Endothelial cell of umbilical vein (primary cell): ENCODE measurements around the gene PALD1. TPM values are rescaled to one million over a fixed set of nuclear protein-coding genes. Genes with fewer than 3 reads are reported as not detected.

ENCODE experiments used
- BruUV-seq: library from RNA; stranded (reverse); fragments of 400-500 nt; replicated peaks from 2 replicates; lab custom pipeline; 2021; lab: Mats Ljungman, UMichigan
- CTCF ChIA-PET: fragments of 300-600, 350-600 bp; sonication (Branson Sonifier 250); formaldehyde crosslinking; loops from one replicate; lab custom pipeline; 2021; ENCODE audit warnings: antibody characterized with exemption, inconsistent platforms; lab: Charles Lee
- POLR2A ChIA-PET: fragments of 300-600, 350-600 bp; sonication (Branson Sonifier 250); formaldehyde crosslinking; loops from one replicate; lab custom pipeline; 2021; ENCODE audit warnings: antibody characterized with exemption, inconsistent platforms; lab: Charles Lee
- DNase-seq: peaks from one replicate; pipeline ENCODE4 v3.0.0-alpha.2; 2011; ENCODE audit warnings: low read depth, low spot score
- FAIRE-seq: peaks from 2 replicates; lab custom pipeline; 2011; peaks lifted over from hg19 to GRCh38; lab: Jason Lieb, UNC
- H2AFZ ChIP-seq: 2 replicates; pipeline ENCODE4 v1.6.0; 2012; ENCODE audit warnings: low read depth, low read length, control low read depth, inconsistent platforms
- H3K27ac ChIP-seq: 2 replicates; pipeline ENCODE4 v1.5.1; 2011; ENCODE audit warnings: low read depth, mild to moderate bottlenecking, control low read depth, low read length, moderate library complexity; ENCODE audit not compliant: insufficient read depth
- H3K27me3 ChIP-seq, 2 experiments: 2 replicates each; pipeline versions ENCODE4 v1.6.0 to v1.6.1; 2011; ENCODE audit warnings: low read length in 2 of 2, mixed read lengths in 1 of 2; ENCODE audit not compliant: control insufficient read depth in 2 of 2, insufficient read depth in 2 of 2
- H3K36me3 ChIP-seq, 2 experiments: 2 replicates in 1 of 2; 3 replicates in 1 of 2; pipeline ENCODE4 v1.5.1; 2011; ENCODE audit warnings: low read length in 2 of 2, mild to moderate bottlenecking in 1 of 2, moderate library complexity in 1 of 2; ENCODE audit not compliant: control insufficient read depth in 2 of 2, insufficient read depth in 2 of 2; ENCODE audit errors: extremely low read depth in 1 of 2
- H3K4me1 ChIP-seq: 3 replicates; pipeline ENCODE4 v1.5.1; 2011; ENCODE audit warnings: mild to moderate bottlenecking, low read length; ENCODE audit not compliant: control insufficient read depth, insufficient read depth; ENCODE audit errors: extremely low read depth
- H3K4me2 ChIP-seq: 2 replicates; pipeline ENCODE4 v1.6.1; 2011; ENCODE audit warnings: low read length, control low read depth, mixed read lengths; ENCODE audit not compliant: insufficient read depth
- H3K4me3 ChIP-seq, 3 experiments: fragments of 200-600 bp in 1 of 3; sonication (generic), shearing (Covaris generic) in 1 of 3; replicated peaks in 1 of 3; 2 replicates each; pipeline ENCODE4 v1.5.1; 2011 to 2016; ENCODE audit warnings: control low read depth in 3 of 3, low read length in 3 of 3, mild to moderate bottlenecking in 2 of 3, inconsistent platforms in 1 of 3, low read depth in 1 of 3, moderate library complexity in 1 of 3; ENCODE audit not compliant: insufficient read depth in 1 of 3
- H3K79me2 ChIP-seq: 2 replicates; pipeline ENCODE4 v1.6.0; 2012; ENCODE audit warnings: low read length, inconsistent platforms; ENCODE audit not compliant: control insufficient read depth, insufficient read depth
- H3K9ac ChIP-seq: replicated peaks from 2 replicates; pipeline ENCODE3; 2011; ENCODE audit warnings: low read length, control low read depth; ENCODE audit not compliant: insufficient read depth; ENCODE audit errors: extremely low read depth
- H3K9me1 ChIP-seq: replicated peaks from 3 replicates; pipeline ENCODE4 v1.6.0; 2011; ENCODE audit warnings: mild to moderate bottlenecking, low read length; ENCODE audit not compliant: control insufficient read depth, insufficient read depth; ENCODE audit errors: extremely low read depth
- H3K9me3 ChIP-seq: replicated peaks from 2 replicates; pipeline ENCODE4 v1.5.1; 2012; ENCODE audit warnings: low read length, inconsistent platforms; ENCODE audit not compliant: control insufficient read depth, insufficient read depth
- H4K20me1 ChIP-seq: replicated peaks from 2 replicates; pipeline ENCODE3; 2011; ENCODE audit warnings: mild to moderate bottlenecking, low read length; ENCODE audit not compliant: control insufficient read depth, insufficient read depth; ENCODE audit errors: extremely low read depth
- EZH2 ChIP-seq: IDR thresholded peaks from 2 replicates; pipeline ENCODE4 v1.6.1; 2012; ENCODE audit warnings: borderline replicate concordance, low read depth, mild to moderate bottlenecking, moderate library complexity, low read length, inconsistent platforms; ENCODE audit not compliant: severe bottlenecking
- FOS ChIP-seq: IDR thresholded peaks from 2 replicates; pipeline ENCODE4 v1.6.1; 2011; ENCODE audit warnings: mild to moderate bottlenecking, low read length, moderate library complexity, borderline replicate concordance; ENCODE audit not compliant: insufficient read depth
- GATA2 ChIP-seq: IDR thresholded peaks from 2 replicates; pipeline ENCODE4 v1.7.0; 2011; ENCODE audit warnings: low read depth, mild to moderate bottlenecking, moderate library complexity, mixed read lengths, low read length; ENCODE audit not compliant: insufficient read length, insufficient read depth
- MAX ChIP-seq: IDR thresholded peaks from 2 replicates; pipeline ENCODE4 v1.6.1; 2011; ENCODE audit not compliant: insufficient read depth, insufficient read length
- POLR2A ChIP-seq: IDR thresholded peaks from 2 replicates; pipeline ENCODE4 v1.6.1; 2012; ENCODE audit warnings: low read depth, mild to moderate bottlenecking, control low read depth, low read length
- POLR2AphosphoS5 ChIP-seq: IDR thresholded peaks from 2 replicates; pipeline ENCODE4 v1.6.1; 2012; ENCODE audit warnings: low read depth, mild to moderate bottlenecking, control low read depth, low read length, moderate library complexity; ENCODE audit not compliant: insufficient read depth
- dilution Hi-C: fragments of 300-500 bp; cut with MboI; formaldehyde crosslinking; loops from one replicate; pipeline ENCODE4 v1.15.0; 2019; ENCODE audit warnings: low sequenced_read_pairs; ENCODE audit not compliant: extremely low pct_ligation_motif_present
- intact Hi-C: fragments of 100-400 bp; cut with micrococcal nuclease; formaldehyde crosslinking; loops from one replicate; pipeline ENCODE4 v1.10.0; 2022
- polyA plus RNA-seq, 4 experiments: library from polyadenylated mRNA; depleted of rRNA in 3 of 4; stranded (reverse) in 3 of 4; unstranded in 1 of 4; fragments of >200 nt; gene quantifications; 2 replicates each; pipeline versions ENCODE4 v1.2.1 to v1.2.3, GENCODE V29; 2011 to 2012; ENCODE audit warnings: missing spikeins in 1 of 4
- total RNA-seq: library from RNA; stranded (reverse); gene quantifications from 2 replicates; pipeline ENCODE4 v1.2.3, GENCODE V29; 2021

PALD1 gene
- total and polyA plus RNA-seq, 2 donors (not counting 3 experiments of a cell fraction or from before 2014, with no cell fraction given): 16.6 to 73.3 TPM

GRCh38 chr10:70502406-70502805, 23.8 kb downstream of the PALD1 start:
- Histone ChIP-seq H3K4me3 (no peak overlapping the region), H3K9me1 (no peaks in the 10 kb centered on the region), H3K9me3 (no peaks in the 10 kb centered on the region), H3K27me3 (no peaks in the 10 kb centered on the region), H2AFZ (no peak overlapping the region), H3K36me3 (no peaks in the 10 kb centered on the region), H3K27ac (no peak overlapping the region), H3K9ac (no peak overlapping the region), H3K4me2 (no peak overlapping the region), H3K4me1 (peaks cover 42% of the 10 kb centered on the region), H4K20me1 (no peaks in the 10 kb centered on the region), H3K79me2 (no peaks in the 10 kb centered on the region)
- dilution Hi-C loops: no loop called here
- ChIA-PET CTCF (no interaction called here), POLR2A (no interaction called here)
- intact Hi-C loops: no loop called here
- FAIRE-seq (no peak), DNase-seq (no peak)
- BruUV-seq: no TSS peak
- TF ChIP-seq FOS (no peak), MAX (no peak), GATA2 (no peak), EZH2 (no peak), POLR2A (no peak), POLR2AphosphoS5 (no peak)

- no peak overlapping the region for H3K4me3 ChIP-seq
- H3K79me2 ChIP-seq: no peaks in the 10 kb centered on the region
- intact Hi-C loops: no loop called here
- H3K9me3 ChIP-seq: no peaks in the 10 kb centered on the region
- H4K20me1 ChIP-seq: no peaks in the 10 kb centered on the region
- no peak overlapping the region for H2AFZ ChIP-seq
- H3K36me3 ChIP-seq: no peaks in the 10 kb centered on the region
- no peaks in the 10 kb centered on the region for H3K27me3 ChIP-seq
- FAIRE-seq (no peak), DNase-seq (no peak)
- ChIA-PET POLR2A (no interaction called here), CTCF (interaction anchor here (0.9 kb wide), 1 partner anchor 9 kb away, joined by 3 read pairs; no protein-coding TSS in a partner anchor)
- peaks cover 51% of the 10 kb centered on the region for H3K4me1 ChIP-seq
- TF ChIP-seq GATA2: no peak
- dilution Hi-C loops: no loop called here
- BruUV-seq: no TSS peak
- no peak overlapping the region for H3K9ac ChIP-seq
- no peaks in the 10 kb centered on the region for H3K9me1 ChIP-seq
- H3K27ac ChIP-seq: no peak overlapping the region
- H3K4me2 ChIP-seq: no peak overlapping the region
These were observed 25.2 kb downstream of the PALD1 start for GRCh38 chr10:70503776-70504175.
